HG03175 (cell line): Measurements from ENCODE around the gene CCDC57.
A peak's percentile ranks its signal among the peaks of the same experiment; 100 is the strongest.

Source experiments
- ATAC-seq: cut with Tn5 transposase; IDR thresholded peaks from one replicate; pipeline ENCODE4 v1.9.1; 2021; ENCODE audit warnings: mild to moderate bottlenecking, moderate library complexity; ENCODE audit not compliant: unreplicated experiment

The CCDC57 gene

GRCh38 chr17:82053130-82053529, 159.5 kb downstream of the CCDC57 start:
- ATAC-seq, result no peak

- no peak for ATAC-seq
Measured at GRCh38 chr17:82052638-82053059, 160.0 kb downstream of the CCDC57 start.

GRCh38 chr17:82051776-82052637, 160.6 kb downstream of the CCDC57 start, which contains the start of the genes GPS1 and RFNG:
TSS of gene GPS1 (plus strand) at chr17:82051898. CDS start at chr17:82051932, 34 bp downstream.
TSS of gene RFNG (minus strand) at chr17:82051811. CDS start at chr17:82051766, 45 bp downstream.
- peak; percentile 54 for ATAC-seq
